ENCODE measurements around the gene PCDHGB5. TPM values are rescaled to one million over a fixed set of nuclear protein-coding genes. Genes with fewer than 3 reads are reported as not detected.
A peak's percentile ranks its signal among the peaks of the same experiment; 100 is the strongest.

Gene PCDHGB5
- total and polyA plus RNA-seq, 2 of the 13 experiments (the other 11 are each of a cell fraction or from before 2014, with no cell fraction given) = 0.08 to 0.44 TPM

DNA sequence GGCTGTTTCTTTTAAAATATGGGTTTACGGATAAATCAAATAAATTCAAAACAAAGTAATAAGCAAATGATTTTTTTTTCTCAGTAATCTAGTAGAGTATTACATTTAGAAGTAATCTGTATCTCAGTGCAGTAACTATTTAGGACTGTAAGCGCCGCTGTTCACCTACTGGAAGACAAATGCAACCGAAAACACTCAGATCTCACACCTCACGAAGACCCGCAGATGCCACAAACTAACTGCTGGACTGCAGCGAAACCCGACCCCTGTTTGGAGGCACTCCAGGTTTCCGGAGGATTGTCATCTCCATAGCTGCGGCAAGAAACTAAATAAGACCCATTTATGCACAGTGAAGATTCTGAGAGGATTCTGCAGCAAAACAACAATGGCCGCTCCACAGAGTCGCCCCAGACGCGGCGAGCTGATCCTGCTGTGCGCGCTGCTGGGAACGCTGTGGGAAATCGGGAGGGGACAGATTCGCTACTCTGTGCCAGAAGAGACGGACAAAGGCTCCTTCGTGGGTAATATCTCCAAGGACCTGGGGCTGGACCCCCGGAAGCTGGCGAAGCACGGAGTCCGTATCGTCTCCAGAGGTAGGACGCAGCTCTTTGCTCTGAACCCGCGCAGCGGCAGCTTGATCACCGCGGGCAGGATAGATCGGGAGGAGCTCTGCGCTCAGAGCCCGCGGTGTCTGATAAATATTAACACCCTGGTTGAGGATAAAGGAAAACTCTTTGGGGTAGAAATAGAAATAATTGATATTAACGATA is 5.1 kb upstream of the PCDHGB5 start, which contains the start of gene PCDHGA8:
TSS of gene PCDHGA8 (plus strand) at position 205 of the 770 bp plus-strand sequence. CDS start at position 386, 181 bp downstream.
- ChIA-PET POLR2A (no interaction called here), CTCF (ENCODE audit: low intra/inter-chr PET ratio, low total read pairs) (no interaction called here)
- in situ Hi-C loops (cut with HindIII; ENCODE audit: extremely low pct_ligation_motif_present, low pct_unique_long_range_greater_than_20kb) (no loop called here), intact Hi-C loops (cut with micrococcal nuclease; ENCODE audit: unreplicated experiment) (no loop called here)
- no peak for TF ChIP-seq ZNF143 (CRISPR knock-in tag; IDR thresholded peaks at IDR 0.05)
- no peak for TF ChIP-seq RBM22 (optimal IDR thresholded peaks at IDR 0.05; ENCODE audit: low read length)
- TF ChIP-seq ZMAT3 (CRISPR knock-in tag; conservative IDR thresholded peaks at IDR 0.05) = no peak
- TF ChIP-seq, protein P1, sequence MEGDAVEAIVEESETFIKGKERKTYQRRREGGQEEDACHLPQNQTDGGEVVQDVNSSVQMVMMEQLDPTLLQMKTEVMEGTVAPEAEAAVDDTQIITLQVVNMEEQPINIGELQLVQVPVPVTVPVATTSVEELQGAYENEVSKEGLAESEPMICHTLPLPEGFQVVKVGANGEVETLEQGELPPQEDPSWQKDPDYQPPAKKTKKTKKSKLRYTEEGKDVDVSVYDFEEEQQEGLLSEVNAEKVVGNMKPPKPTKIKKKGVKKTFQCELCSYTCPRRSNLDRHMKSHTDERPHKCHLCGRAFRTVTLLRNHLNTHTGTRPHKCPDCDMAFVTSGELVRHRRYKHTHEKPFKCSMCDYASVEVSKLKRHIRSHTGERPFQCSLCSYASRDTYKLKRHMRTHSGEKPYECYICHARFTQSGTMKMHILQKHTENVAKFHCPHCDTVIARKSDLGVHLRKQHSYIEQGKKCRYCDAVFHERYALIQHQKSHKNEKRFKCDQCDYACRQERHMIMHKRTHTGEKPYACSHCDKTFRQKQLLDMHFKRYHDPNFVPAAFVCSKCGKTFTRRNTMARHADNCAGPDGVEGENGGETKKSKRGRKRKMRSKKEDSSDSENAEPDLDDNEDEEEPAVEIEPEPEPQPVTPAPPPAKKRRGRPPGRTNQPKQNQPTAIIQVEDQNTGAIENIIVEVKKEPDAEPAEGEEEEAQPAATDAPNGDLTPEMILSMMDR (CRISPR knock-in tag; IDR thresholded peaks at IDR 0.05) = peak; percentile 17; the same call in 1 of the 2 replicates
- TF ChIP-seq HOXD1 (CRISPR knock-in tag; IDR thresholded peaks at IDR 0.05) = no peak
- no peaks in the 10 kb centered on the region for H3K27me3 ChIP-seq (ENCODE audit: control insufficient read depth in 1 of 2, insufficient read depth in 2 of 2, low read length in 2 of 2)
- ATAC-seq = no peak
- no peak for DNase-seq (ENCODE audit: low spot score)
- FAIRE-seq = no peak
- H3K27ac ChIP-seq (ENCODE audit: extremely low read length, insufficient read depth, low read length) = no peak within 1 kb of the TSS
- H3K4me1 ChIP-seq (ENCODE audit: insufficient read depth, low read length) = peaks cover 5% of the 10 kb centered on the region; the same call in 1 of the 2 replicates
- H2AFZ ChIP-seq (ENCODE audit: low read length) = no peak within 1 kb of the TSS
- BruUV-seq (replicated peaks) = no TSS peak
- H3K4me3 ChIP-seq (replicated peaks in 1 of 3; ENCODE audit: insufficient read depth in 1 of 3, low read depth in 2 of 3, low read length in 3 of 3) = no peak within 1 kb of the TSS
- no peaks in the 10 kb centered on the region for H3K79me2 ChIP-seq (ENCODE audit: insufficient read depth, low read length)
- no peak within 1 kb of the TSS for H3K4me2 ChIP-seq (ENCODE audit: low read depth, low read length)
- peaks cover 47% of the 10 kb centered on the region for H3K9me3 ChIP-seq (ENCODE audit: low read length)
- no peak within 1 kb of the TSS for H3K9ac ChIP-seq (ENCODE audit: insufficient read depth, low read depth, low read length)
- H4K20me1 ChIP-seq (ENCODE audit: insufficient read depth, low read length) = no peaks in the 10 kb centered on the region
- H3K36me3 ChIP-seq (replicated peaks in 1 of 2; ENCODE audit: control insufficient read depth in 1 of 2, insufficient read depth in 2 of 2, low read length in 2 of 2) = no peaks in the 10 kb centered on the region
- 89% methylated on average over 38 of the region's 38 CpGs for WGBS (ENCODE audit: low lambda C conversion rate)

DNA sequence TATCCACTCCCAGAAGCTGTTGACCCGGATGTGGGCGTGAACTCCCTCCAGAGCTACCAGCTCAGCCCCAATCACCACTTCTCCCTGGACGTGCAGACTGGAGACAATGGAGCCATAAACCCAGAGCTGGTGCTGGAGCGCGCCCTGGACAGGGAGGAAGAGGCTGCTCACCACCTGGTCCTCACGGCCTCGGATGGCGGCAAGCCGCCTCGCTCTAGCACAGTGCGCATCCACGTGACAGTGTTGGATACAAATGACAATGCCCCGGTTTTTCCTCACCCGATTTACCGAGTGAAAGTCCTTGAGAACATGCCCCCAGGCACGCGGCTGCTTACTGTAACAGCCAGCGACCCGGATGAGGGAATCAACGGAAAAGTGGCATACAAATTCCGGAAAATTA is 4.5 kb upstream of the PCDHGB5 start:
- ChIA-PET POLR2A (no interaction called here), CTCF (ENCODE audit: low intra/inter-chr PET ratio, low total read pairs) (no interaction called here)
- no peak overlapping the region for H3K27ac ChIP-seq (ENCODE audit: extremely low read length, insufficient read depth, low read length)
- 64% methylated on average over 16 of the region's 21 CpGs for WGBS (ENCODE audit: low lambda C conversion rate)
- in situ Hi-C loops (cut with HindIII; ENCODE audit: extremely low pct_ligation_motif_present, low pct_unique_long_range_greater_than_20kb) = no loop called here
- no peak for TF ChIP-seq KDM6A (CRISPR knock-in tag; IDR thresholded peaks at IDR 0.05; ENCODE audit: low read depth)
- TF ChIP-seq, protein P2, sequence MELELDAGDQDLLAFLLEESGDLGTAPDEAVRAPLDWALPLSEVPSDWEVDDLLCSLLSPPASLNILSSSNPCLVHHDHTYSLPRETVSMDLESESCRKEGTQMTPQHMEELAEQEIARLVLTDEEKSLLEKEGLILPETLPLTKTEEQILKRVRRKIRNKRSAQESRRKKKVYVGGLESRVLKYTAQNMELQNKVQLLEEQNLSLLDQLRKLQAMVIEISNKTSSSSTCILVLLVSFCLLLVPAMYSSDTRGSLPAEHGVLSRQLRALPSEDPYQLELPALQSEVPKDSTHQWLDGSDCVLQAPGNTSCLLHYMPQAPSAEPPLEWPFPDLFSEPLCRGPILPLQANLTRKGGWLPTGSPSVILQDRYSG (CRISPR knock-in tag; IDR thresholded peaks at IDR 0.05) = no peak
- TF ChIP-seq ZNF451 (CRISPR knock-in tag; IDR thresholded peaks at IDR 0.05) = no peak
- TF ChIP-seq ZNF3 (CRISPR knock-in tag; IDR thresholded peaks at IDR 0.05) = no peak
- H3K36me3 ChIP-seq (replicated peaks in 1 of 2; ENCODE audit: control insufficient read depth in 1 of 2, insufficient read depth in 2 of 2, low read length in 2 of 2) = no peaks in the 10 kb centered on the region
- no peaks in the 10 kb centered on the region for H3K27me3 ChIP-seq (ENCODE audit: control insufficient read depth in 1 of 2, insufficient read depth in 2 of 2, low read length in 2 of 2)
- no peak overlapping the region for H3K9ac ChIP-seq (ENCODE audit: insufficient read depth, low read depth, low read length)
- no peak overlapping the region for H3K4me2 ChIP-seq (ENCODE audit: low read depth, low read length)
- no peaks in the 10 kb centered on the region for H3K79me2 ChIP-seq (ENCODE audit: insufficient read depth, low read length)
- H4K20me1 ChIP-seq (ENCODE audit: insufficient read depth, low read length) = no peaks in the 10 kb centered on the region
- no peak overlapping the region for H3K4me3 ChIP-seq (replicated peaks in 1 of 3; ENCODE audit: insufficient read depth in 1 of 3, low read depth in 2 of 3, low read length in 3 of 3)
- intact Hi-C loops (cut with micrococcal nuclease; ENCODE audit: unreplicated experiment) = no loop called here
- peaks cover 51% of the 10 kb centered on the region for H3K9me3 ChIP-seq (ENCODE audit: low read length)
- no peak overlapping the region for H2AFZ ChIP-seq (ENCODE audit: low read length)
- DNase-seq (ENCODE audit: low spot score) (no peak), ATAC-seq (no peak), FAIRE-seq (no peak)
- H3K4me1 ChIP-seq (ENCODE audit: insufficient read depth, low read length) = peaks cover 5% of the 10 kb centered on the region; the same call in 1 of the 2 replicates
- no TSS peak for BruUV-seq (replicated peaks)
